PFSK-1 (cell line): ENCODE data around the gene RPL10L.

Source experiments
- FOXP2 ChIP-seq: optimal IDR thresholded peaks from 2 replicates; pipeline ENCODE3; 2011; ENCODE audit warnings: borderline replicate concordance, control low read depth, inconsistent platforms; ENCODE audit not compliant: insufficient read depth; ENCODE audit errors: extremely low read length, extremely low read depth
- POLR2AphosphoS5 ChIP-seq: IDR thresholded peaks from 2 replicates; pipeline ENCODE4 v1.6.1; 2012; ENCODE audit warnings: low read depth, mild to moderate bottlenecking, control low read depth, low read length, moderate library complexity
- SIN3A ChIP-seq: IDR thresholded peaks from 2 replicates; pipeline ENCODE4 v1.6.1; 2012; ENCODE audit warnings: mild to moderate bottlenecking, low read length, moderate library complexity, borderline replicate concordance; ENCODE audit not compliant: insufficient read depth
- TAF1 ChIP-seq: IDR thresholded peaks from 2 replicates; pipeline ENCODE4 v1.6.1; 2012; ENCODE audit warnings: low read length, control low read depth, borderline replicate concordance; ENCODE audit not compliant: insufficient read depth
- TF ChIP-seq, protein P1 (sequence below), 2 experiments: IDR thresholded peaks; 2 replicates each; pipeline versions ENCODE4 v1.6.1 to v1.8.0; 2011 to 2012; ENCODE audit warnings: low read depth in 2 of 2, low read length in 2 of 2, control low read depth in 1 of 2, inconsistent platforms in 1 of 2, mild to moderate bottlenecking in 1 of 2, moderate library complexity in 1 of 2; ENCODE audit not compliant: insufficient read depth in 1 of 2

RPL10L gene

DNA sequence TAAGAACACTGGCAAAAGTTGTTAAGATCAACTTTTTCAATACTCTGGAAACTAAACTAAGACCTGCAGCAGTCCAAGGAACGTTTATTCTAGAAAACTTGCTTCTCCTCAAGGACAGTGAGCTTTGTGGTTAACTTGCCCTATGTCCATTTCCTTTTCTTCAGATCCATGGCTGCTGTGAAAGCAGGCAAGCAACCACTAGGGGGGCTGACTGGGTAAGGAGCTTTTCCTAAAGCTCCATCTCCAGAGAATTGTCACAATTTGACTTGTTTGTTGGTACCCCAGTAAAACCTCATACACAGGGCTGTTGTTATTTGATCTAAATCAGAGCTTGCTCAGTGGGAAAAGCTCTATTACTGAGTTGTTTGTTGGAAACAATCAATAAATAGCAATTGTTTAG is 10.1 kb upstream of the RPL10L start:
- TF ChIP-seq SIN3A (no peak), POLR2AphosphoS5 (no peak), FOXP2 (no peak), TAF1 (no peak)
- TF ChIP-seq, protein P1, sequence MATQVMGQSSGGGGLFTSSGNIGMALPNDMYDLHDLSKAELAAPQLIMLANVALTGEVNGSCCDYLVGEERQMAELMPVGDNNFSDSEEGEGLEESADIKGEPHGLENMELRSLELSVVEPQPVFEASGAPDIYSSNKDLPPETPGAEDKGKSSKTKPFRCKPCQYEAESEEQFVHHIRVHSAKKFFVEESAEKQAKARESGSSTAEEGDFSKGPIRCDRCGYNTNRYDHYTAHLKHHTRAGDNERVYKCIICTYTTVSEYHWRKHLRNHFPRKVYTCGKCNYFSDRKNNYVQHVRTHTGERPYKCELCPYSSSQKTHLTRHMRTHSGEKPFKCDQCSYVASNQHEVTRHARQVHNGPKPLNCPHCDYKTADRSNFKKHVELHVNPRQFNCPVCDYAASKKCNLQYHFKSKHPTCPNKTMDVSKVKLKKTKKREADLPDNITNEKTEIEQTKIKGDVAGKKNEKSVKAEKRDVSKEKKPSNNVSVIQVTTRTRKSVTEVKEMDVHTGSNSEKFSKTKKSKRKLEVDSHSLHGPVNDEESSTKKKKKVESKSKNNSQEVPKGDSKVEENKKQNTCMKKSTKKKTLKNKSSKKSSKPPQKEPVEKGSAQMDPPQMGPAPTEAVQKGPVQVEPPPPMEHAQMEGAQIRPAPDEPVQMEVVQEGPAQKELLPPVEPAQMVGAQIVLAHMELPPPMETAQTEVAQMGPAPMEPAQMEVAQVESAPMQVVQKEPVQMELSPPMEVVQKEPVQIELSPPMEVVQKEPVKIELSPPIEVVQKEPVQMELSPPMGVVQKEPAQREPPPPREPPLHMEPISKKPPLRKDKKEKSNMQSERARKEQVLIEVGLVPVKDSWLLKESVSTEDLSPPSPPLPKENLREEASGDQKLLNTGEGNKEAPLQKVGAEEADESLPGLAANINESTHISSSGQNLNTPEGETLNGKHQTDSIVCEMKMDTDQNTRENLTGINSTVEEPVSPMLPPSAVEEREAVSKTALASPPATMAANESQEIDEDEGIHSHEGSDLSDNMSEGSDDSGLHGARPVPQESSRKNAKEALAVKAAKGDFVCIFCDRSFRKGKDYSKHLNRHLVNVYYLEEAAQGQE (IDR thresholded peaks at IDR 0.05; ENCODE audit: insufficient read depth in 1 of 2, low read depth in 2 of 2, low read length in 2 of 2) = no peak

DNA sequence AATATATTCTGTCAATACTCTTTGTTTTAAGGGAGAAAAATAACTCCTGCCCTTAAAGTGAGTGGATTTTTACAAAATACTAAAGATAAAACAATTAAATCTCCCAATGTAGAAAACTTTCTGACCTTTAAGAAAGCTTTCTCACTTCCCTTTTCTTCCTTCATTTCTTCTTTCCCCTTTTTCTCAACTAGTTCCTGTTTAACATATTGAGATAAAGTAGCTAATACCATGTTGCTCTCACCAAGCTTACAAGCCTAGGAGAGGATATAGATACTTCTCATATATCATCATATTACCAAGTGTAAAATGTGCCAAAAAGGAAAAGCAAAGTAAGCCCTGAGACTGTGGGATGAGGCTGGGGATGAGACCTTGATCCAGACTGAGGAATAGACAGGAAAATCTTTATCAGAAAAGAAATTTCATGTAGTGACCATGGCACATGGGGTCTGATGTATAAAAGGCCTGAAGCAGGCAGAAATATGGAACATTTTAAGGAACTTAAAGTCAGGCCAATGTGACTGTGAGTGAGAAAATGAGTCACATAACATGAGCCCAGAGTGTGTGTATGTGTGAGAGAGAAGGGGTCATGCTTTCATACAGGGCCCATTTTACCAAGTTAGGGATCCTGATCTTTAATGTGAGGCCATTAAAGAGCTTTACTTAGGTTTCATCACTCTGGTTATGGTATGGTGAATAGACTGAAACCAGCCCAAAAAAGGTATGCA is 1.6 kb upstream of the RPL10L start:
- TF ChIP-seq SIN3A (no peak), POLR2AphosphoS5 (no peak), FOXP2 (no peak), TAF1 (no peak)
- TF ChIP-seq, protein P1 (IDR thresholded peaks at IDR 0.05; ENCODE audit: insufficient read depth in 1 of 2, low read depth in 2 of 2, low read length in 2 of 2) = no peak

DNA sequence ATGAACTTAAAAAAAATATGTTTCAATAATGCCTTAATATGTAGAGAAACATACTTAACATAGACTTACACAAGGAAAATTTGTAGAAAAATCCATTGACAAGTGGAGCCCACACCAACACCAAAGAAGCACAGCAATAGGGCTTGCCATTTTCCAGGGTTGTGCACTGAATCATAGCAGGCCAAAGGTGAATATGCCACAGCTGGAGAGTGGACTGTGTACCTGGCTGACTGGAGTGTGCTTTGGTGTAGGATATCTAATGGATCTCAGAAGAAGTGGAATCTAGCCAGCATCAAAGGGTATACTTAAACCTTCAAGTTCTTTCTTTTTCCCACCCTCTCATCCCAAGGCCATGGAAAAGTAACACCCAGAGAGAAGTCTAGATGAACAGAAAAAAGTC is 4.8 kb downstream of the RPL10L start:
- no peak for TF ChIP-seq POLR2AphosphoS5
- TF ChIP-seq, protein P1 (IDR thresholded peaks at IDR 0.05; ENCODE audit: insufficient read depth in 1 of 2, low read depth in 2 of 2, low read length in 2 of 2) = no peak
- no peak for TF ChIP-seq FOXP2
- TF ChIP-seq TAF1 = no peak
- no peak for TF ChIP-seq SIN3A

DNA sequence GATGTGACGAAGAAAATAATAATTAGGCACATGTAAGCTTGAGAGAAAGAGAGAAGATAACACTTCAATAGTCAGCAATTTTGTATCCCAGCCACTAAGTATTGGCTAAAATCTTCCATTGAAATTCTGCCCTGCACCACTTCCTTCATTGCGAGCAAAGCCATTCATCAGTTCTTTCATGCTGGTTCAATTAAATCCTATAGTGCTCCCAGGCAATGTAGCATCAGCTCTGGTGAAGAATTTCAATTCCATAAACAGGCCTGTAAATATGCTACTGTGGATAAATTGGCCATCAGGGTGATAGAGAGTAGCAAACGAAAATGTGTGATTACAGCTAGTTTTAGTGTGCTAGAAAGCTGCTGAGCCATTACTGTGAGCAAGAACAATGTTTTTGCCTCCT is 24.7 kb downstream of the RPL10L start:
- no peak for TF ChIP-seq POLR2AphosphoS5
- TF ChIP-seq, protein P1 (IDR thresholded peaks at IDR 0.05; ENCODE audit: insufficient read depth in 1 of 2, low read depth in 2 of 2, low read length in 2 of 2) = no peak
- no peak for TF ChIP-seq SIN3A
- no peak for TF ChIP-seq FOXP2
- TF ChIP-seq TAF1 = no peak
